MCF 10A (cell line): ENCODE results near the gene RNF123. TPM values are rescaled to one million over a fixed set of nuclear protein-coding genes. Genes with fewer than 3 reads are reported as not detected.

Source experiments
- BruUV-seq: library from RNA; stranded (reverse); fragments of 400-500 nt; replicated peaks from 2 replicates; lab custom pipeline; 2021; lab: Mats Ljungman, UMichigan
- CTCF ChIA-PET: fragments of 300-600 bp; sonication (Branson Sonifier 250); formaldehyde crosslinking; extraction: SDS; loops from one replicate; lab custom pipeline; 2021; ENCODE audit warnings: antibody characterized with exemption, inconsistent platforms; lab: Yijun Ruan, JAX
- POLR2A ChIA-PET: fragments of 300-600, 350-650 bp; sonication (Branson Sonifier 250); formaldehyde crosslinking; extraction: SDS; loops from one replicate; lab custom pipeline; 2020; ENCODE audit warnings: antibody characterized with exemption, inconsistent platforms; lab: Yijun Ruan, JAX
- DNase-seq: peaks from one replicate; pipeline ENCODE4 v3.0.0-alpha.2; 2018; ENCODE audit not compliant: unreplicated experiment
- H3K27ac Mint-ChIP-seq: one replicate; pipeline ENCODE4 v1.8.0; 2022; ENCODE audit warnings: mild to moderate bottlenecking, low read depth, mixed read lengths; ENCODE audit not compliant: unreplicated experiment
- H3K27me3 Mint-ChIP-seq: one replicate; pipeline ENCODE4 v1.8.0; 2022; ENCODE audit warnings: mixed read lengths; ENCODE audit not compliant: insufficient read depth, unreplicated experiment
- H3K36me3 Mint-ChIP-seq: one replicate; pipeline ENCODE4 v1.8.0; 2022; ENCODE audit warnings: mild to moderate bottlenecking, moderate library complexity, mixed read lengths; ENCODE audit not compliant: insufficient read depth, unreplicated experiment
- H3K4me1 Mint-ChIP-seq: one replicate; pipeline ENCODE4 v1.8.0; 2022; ENCODE audit warnings: mixed read lengths; ENCODE audit not compliant: insufficient read depth, unreplicated experiment
- H3K4me3 Mint-ChIP-seq: one replicate; pipeline ENCODE4 v1.8.0; 2022; ENCODE audit warnings: mild to moderate bottlenecking, moderate library complexity, mixed read lengths; ENCODE audit not compliant: unreplicated experiment
- H3K9me3 Mint-ChIP-seq: one replicate; pipeline ENCODE4 v1.8.0; 2022; ENCODE audit warnings: mixed read lengths; ENCODE audit not compliant: unreplicated experiment
- intact Hi-C: fragments of 100-400 bp; cut with micrococcal nuclease; formaldehyde crosslinking; loops from 2 replicates; pipeline ENCODE4 v1.14.1; 2022
- total RNA-seq: library from RNA; stranded (reverse); gene quantifications from 2 replicates; pipeline ENCODE4 v1.2.3, GENCODE V29; 2022
- TF ChIP-seq, protein P1 (sequence below): fragments of 200-600 bp; IDR thresholded peaks from one replicate; pipeline ENCODE4 v1.8.0; 2022; ENCODE audit warnings: antibody characterized with exemption, mild to moderate bottlenecking; ENCODE audit not compliant: unreplicated experiment

Gene RNF123
- total RNA-seq, 1 experiment from 2014 or later = 48.6 TPM

DNA sequence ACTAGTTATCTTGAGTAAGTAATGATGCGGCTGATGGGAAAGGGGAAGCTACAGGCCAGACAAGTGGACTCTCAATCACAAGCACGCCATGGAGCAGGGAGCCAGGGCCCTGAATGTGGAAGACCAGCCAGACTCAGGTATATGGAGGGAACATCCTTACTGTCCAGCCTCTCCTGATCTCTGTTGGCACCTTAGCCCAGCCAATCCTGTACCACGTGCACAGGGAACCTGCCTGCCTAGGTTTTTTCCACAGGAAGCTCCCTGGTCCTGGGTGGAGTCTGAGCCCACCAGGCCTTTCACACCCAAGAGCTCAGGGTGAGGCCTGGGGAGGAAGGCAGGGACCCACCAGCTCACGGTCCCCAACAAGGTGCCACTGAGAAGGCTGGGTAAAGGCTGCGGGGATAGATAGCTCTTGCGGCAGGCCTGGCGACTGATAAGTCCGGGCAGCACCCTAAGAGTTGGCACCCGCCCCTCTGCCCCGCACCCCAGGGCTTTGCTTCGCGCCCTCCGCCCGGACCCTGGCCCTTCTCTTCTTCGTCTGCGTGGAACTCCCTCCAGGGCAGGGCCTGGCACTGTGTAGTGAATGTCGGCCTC lies 16.1 kb upstream of the RNF123 start:
- intact Hi-C loops = loop anchor here (5.0 kb wide), 1 partner anchor 221 kb away; no protein-coding TSS in a partner anchor
- ChIA-PET POLR2A (interaction anchor here (0.6 to 3.3 kb wide), 8 partner anchors 16 to 579 kb away, joined by 3 to 51 read pairs (median 5); partner anchors contain the start of genes BSN, DAG1, MST1 and QRICH1), CTCF (interaction anchor here (0.5 to 5.3 kb wide), 11 partner anchors 10 to 251 kb away, joined by 3 to 232 read pairs (median 4); no protein-coding TSS in a partner anchor)
- no peak for DNase-seq
- peak overlapping the region; percentile 93 for H3K4me3 Mint-ChIP-seq
- BruUV-seq = TSS peak; percentile 67
- TF ChIP-seq, protein P1, sequence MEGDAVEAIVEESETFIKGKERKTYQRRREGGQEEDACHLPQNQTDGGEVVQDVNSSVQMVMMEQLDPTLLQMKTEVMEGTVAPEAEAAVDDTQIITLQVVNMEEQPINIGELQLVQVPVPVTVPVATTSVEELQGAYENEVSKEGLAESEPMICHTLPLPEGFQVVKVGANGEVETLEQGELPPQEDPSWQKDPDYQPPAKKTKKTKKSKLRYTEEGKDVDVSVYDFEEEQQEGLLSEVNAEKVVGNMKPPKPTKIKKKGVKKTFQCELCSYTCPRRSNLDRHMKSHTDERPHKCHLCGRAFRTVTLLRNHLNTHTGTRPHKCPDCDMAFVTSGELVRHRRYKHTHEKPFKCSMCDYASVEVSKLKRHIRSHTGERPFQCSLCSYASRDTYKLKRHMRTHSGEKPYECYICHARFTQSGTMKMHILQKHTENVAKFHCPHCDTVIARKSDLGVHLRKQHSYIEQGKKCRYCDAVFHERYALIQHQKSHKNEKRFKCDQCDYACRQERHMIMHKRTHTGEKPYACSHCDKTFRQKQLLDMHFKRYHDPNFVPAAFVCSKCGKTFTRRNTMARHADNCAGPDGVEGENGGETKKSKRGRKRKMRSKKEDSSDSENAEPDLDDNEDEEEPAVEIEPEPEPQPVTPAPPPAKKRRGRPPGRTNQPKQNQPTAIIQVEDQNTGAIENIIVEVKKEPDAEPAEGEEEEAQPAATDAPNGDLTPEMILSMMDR = no peak
- H3K9me3 Mint-ChIP-seq = no peaks in the 10 kb centered on the region
- H3K36me3 Mint-ChIP-seq = peaks cover 12% of the 10 kb centered on the region
- H3K4me1 Mint-ChIP-seq = peaks cover 11% of the 10 kb centered on the region
- H3K27me3 Mint-ChIP-seq = no peaks in the 10 kb centered on the region
- H3K27ac Mint-ChIP-seq = peak overlapping the region; percentile 99

DNA sequence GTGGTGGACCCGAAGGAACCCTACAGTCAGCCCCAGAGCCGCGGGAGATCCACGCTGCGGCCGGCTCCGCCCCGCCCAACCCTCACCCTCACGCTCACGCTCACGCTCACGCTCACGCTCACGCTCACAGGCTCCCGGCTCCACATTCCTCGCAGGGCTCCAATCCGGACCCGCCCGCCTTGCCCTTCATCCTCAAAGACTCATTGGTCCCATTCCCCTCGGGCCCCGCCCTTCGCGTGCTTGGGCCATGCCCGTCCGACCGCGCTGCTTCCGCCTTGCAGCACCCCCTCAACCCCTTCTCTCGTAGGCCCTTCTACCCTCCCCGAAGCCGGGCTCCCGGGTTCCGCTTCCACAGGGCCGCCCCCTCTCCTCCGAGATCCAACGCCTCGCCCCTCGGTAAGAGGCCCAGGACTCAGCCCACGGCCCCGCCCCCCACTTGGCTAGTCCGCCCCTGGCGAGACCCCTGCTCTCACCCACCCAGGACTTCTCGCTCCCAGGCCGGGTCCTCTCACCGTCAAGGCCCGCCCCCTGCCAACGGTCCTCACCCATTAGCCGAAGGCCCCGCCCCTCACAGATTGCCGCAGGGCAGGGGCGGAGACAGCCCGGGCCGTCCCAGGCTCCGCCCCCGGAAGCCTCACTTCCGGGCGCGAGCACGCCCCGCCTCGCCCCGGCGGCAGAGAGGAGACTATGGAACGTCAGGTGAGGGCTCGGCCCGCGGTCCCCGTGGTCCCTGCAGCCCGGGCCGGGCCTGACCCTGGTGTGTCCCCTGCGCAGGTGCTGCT lies 15.5 kb upstream of the RNF123 start, which contains the start of gene APEH:
Gene APEH (plus strand): TSS at position 637 of the 782 bp plus-strand sequence. CDS start 51 bp downstream, at position 688.
- intact Hi-C loops = loop anchor here (5.0 kb wide), 1 partner anchor 222 kb away; no protein-coding TSS in a partner anchor

DNA sequence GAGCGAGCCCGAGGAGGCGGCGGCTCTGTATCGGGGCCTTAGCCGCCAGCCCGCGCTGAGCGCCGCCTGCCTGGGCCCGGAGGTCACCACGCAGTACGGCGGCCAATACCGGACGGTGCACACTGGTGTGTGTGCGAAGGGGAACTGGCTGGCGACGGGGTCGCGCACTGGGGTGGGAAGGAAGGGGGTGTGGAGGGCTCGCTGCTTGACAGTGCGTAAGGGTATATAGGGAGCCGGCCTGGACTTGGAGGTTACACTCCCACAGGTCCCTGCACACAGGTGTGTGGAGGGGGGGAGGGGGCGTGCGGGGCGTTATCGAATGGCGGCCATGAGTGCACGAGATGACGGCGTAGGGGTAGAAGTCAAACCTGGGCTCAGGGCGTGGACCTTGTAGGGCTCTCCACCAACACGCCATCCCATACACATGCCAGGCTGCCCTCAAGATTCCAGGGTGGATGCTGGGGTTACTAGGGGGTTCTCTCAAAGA lies 14.8 kb upstream of the RNF123 start:
- no peaks in the 10 kb centered on the region for H3K27me3 Mint-ChIP-seq
- peaks cover 13% of the 10 kb centered on the region for H3K36me3 Mint-ChIP-seq
- no peak for DNase-seq
- TF ChIP-seq, protein P1 = no peak
- H3K27ac Mint-ChIP-seq = peak overlapping the region; percentile 99
- no peaks in the 10 kb centered on the region for H3K9me3 Mint-ChIP-seq
- H3K4me3 Mint-ChIP-seq = peak overlapping the region; percentile 93
- no TSS peak for BruUV-seq
- POLR2A ChIA-PET = interaction anchor here (0.6 to 1.8 kb wide), 3 partner anchors 15 to 135 kb away, joined by 3 to 8 read pairs (median 5); partner anchors contain the start of genes BSN, MST1 and RNF123
- H3K4me1 Mint-ChIP-seq = peaks cover 6% of the 10 kb centered on the region
- CTCF ChIA-PET = no interaction called here
- intact Hi-C loops = loop anchor here (5.0 kb wide), 1 partner anchor 222 kb away; no protein-coding TSS in a partner anchor

More for the DNA sequence above, 15.5 kb upstream of the RNF123 start, which contains the start of gene APEH:
- Mint-ChIP-seq H3K36me3 (peaks cover 12% of the 10 kb centered on the region), H3K27me3 (no peaks in the 10 kb centered on the region), H3K4me1 (peaks cover 6% of the 10 kb centered on the region), H3K9me3 (no peaks in the 10 kb centered on the region), H3K4me3 (peak within 1 kb of the TSS; percentile 93), H3K27ac (peak within 1 kb of the TSS; percentile 99)
- ChIA-PET POLR2A (interaction anchor here (0.9 to 3.3 kb wide), 6 partner anchors 16 to 580 kb away, joined by 4 to 51 read pairs (median 5); partner anchors contain the start of genes DAG1, MST1, QRICH1 and RNF123), CTCF (interaction anchor here (0.6 to 5.3 kb wide), 4 partner anchors 9 to 173 kb away, joined by 3 to 232 read pairs (median 4); no protein-coding TSS in a partner anchor)
- peak; percentile 98 for DNase-seq
- no TSS peak for BruUV-seq
- TF ChIP-seq, protein P1 = no peak
